ENCODE measurements around the gene IRS2.

IRS2 gene

GRCh38 chr13:109728791-109729731 is 57.3 kb downstream of the IRS2 start:
- DNase-seq: no peak

GRCh38 chr13:109728061-109728460 is 58.3 kb downstream of the IRS2 start:
- DNase-seq: no peak

GRCh38 chr13:109727251-109727650 is 59.1 kb downstream of the IRS2 start:
- no peak for DNase-seq

- no peak for DNase-seq
Observed at GRCh38 chr13:109725995-109726637, 60.3 kb downstream of the IRS2 start.

GRCh38 chr13:109725297-109725696 is 61.1 kb downstream of the IRS2 start:
- no peak for DNase-seq

GRCh38 chr13:109724603-109725002 is 61.8 kb downstream of the IRS2 start:
- DNase-seq: no peak

GRCh38 chr13:109723046-109723445 is 63.3 kb downstream of the IRS2 start:
- no peak for DNase-seq

GRCh38 chr13:109722068-109722467 is 64.3 kb downstream of the IRS2 start:
- no peak for DNase-seq

- DNase-seq: no peak
Observed at GRCh38 chr13:109720758-109721184, 65.6 kb downstream of the IRS2 start.

GRCh38 chr13:109719962-109720646 is 66.3 kb downstream of the IRS2 start:
- no peak for DNase-seq

GRCh38 chr13:109718726-109719125 is 67.7 kb downstream of the IRS2 start:
- no peak for DNase-seq

- no peak for DNase-seq
Observed at GRCh38 chr13:109717686-109718085, 68.7 kb downstream of the IRS2 start.

GRCh38 chr13:109715902-109716301 is 70.5 kb downstream of the IRS2 start:
- DNase-seq: no peak

GRCh38 chr13:109713681-109714080 is 72.7 kb downstream of the IRS2 start:
- no peak for DNase-seq

GRCh38 chr13:109712124-109712722 is 74.2 kb downstream of the IRS2 start:
- DNase-seq: no peak

- DNase-seq: no peak
Observed at GRCh38 chr13:109707742-109708617, 78.4 kb downstream of the IRS2 start.

GRCh38 chr13:109707044-109707741 is 79.2 kb downstream of the IRS2 start:
- DNase-seq: no peak

- DNase-seq: no peak
Observed at GRCh38 chr13:109706015-109706715, 80.2 kb downstream of the IRS2 start.

- no peak for DNase-seq
Observed at GRCh38 chr13:109704771-109705635, 81.4 kb downstream of the IRS2 start.

GRCh38 chr13:109703250-109703649 is 83.1 kb downstream of the IRS2 start:
- no peak for DNase-seq

Measured in stimulated activated naive CD4-positive, alpha-beta T cell treated with Interleukin-2 at 50 U/mL for 16 hours (primary cell).